ENCODE measurements around the gene ATP6V0B.

ATP6V0B gene

DNA sequence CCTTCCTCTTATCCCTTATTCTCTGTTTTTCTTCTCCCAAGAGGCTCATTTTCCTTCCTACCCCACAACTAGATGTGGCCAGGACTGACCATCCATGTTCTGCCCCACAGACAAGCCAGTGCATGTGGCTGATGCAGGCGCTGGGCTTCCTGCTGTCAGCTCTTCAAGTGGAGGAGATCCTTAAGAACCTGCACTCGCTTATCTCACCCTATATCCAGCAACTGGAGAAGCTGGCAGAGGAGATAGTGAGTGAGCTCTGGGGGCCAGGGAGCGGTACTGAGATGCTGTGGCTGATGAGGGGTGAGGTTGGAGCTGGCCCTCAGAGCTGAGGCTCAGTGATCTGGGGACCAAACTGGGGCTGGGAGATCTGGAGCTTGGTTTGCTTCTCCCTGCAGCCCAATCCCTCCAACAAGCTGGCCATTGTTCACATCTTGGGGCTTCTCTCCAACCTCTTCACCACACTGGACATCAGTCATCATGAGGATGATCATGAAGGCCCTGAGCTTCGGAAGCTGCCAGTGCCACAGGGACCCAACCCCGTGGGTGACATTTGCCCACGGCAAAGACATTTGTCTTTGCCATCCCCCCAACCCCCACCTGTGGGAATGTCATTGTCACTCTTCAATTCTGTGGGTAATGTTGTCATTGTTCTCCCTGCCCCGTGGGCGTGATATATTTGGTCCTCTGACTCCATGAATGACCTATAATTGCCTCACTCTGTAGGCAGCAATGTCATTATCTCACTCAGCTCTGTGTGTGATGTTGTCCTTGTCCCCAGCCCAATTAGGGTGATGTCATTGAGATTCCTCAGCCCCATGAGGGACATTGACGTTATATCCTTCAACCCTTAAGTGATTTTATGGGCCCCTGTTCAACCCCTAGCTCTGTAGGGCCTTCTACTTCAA is 16.2 kb upstream of the ATP6V0B start:
- Histone ChIP-seq H3K9me3 (ENCODE audit: control insufficient read depth, insufficient read depth, low read length) (no peaks in the 10 kb centered on the region), H3K4me1 (ENCODE audit: control insufficient read depth, insufficient read depth, low read length) (no peaks in the 10 kb centered on the region), H3K27me3 (ENCODE audit: control insufficient read depth, insufficient read depth, low read length) (no peaks in the 10 kb centered on the region), H3K4me3 (ENCODE audit: low read length) (no peak overlapping the region), H3K36me3 (ENCODE audit: control insufficient read depth, insufficient read depth, low read length) (0 out of 2 replicates have a peak, but pooled peaks cover 9% of the 10 kb centered on the region), H3K27ac (ENCODE audit: low read length) (no peak overlapping the region)
- no peak for DNase-seq (ENCODE audit: low read depth, low spot score)
- WGBS (ENCODE audit: insufficient coverage, insufficient read length) = no CpG with 5 or more reads among the region's 9 CpGs

DNA sequence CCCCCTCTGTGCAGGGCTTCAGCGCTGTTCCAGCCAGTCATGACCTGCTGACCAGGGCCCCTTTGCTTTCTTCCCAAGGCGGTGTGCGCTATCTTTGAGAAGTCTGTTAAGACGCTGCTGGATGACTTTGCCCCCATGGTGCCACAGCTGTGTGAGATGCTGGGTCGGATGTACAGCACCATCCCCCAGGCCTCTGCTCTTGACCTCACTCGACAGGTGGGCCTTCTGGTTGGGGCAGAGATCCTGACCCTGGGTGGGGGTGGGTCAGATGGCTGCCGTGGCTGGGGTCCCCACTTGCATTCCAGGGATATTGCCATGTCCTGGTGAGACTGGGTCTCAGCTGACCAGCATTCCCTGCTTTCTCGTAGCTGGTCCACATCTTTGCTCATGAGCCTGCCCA is 14.0 kb upstream of the ATP6V0B start:
- Histone ChIP-seq H3K4me3 (ENCODE audit: low read length) (no peak overlapping the region), H3K27me3 (ENCODE audit: control insufficient read depth, insufficient read depth, low read length) (no peaks in the 10 kb centered on the region), H3K27ac (ENCODE audit: low read length) (no peak overlapping the region), H3K4me1 (ENCODE audit: control insufficient read depth, insufficient read depth, low read length) (no peaks in the 10 kb centered on the region), H3K36me3 (ENCODE audit: control insufficient read depth, insufficient read depth, low read length) (0 out of 2 replicates have a peak, but pooled peaks cover 9% of the 10 kb centered on the region), H3K9me3 (ENCODE audit: control insufficient read depth, insufficient read depth, low read length) (no peaks in the 10 kb centered on the region)
- WGBS (ENCODE audit: insufficient coverage, insufficient read length) = no CpG with 5 or more reads among the region's 8 CpGs
- DNase-seq (ENCODE audit: low read depth, low spot score) = no peak

DNA sequence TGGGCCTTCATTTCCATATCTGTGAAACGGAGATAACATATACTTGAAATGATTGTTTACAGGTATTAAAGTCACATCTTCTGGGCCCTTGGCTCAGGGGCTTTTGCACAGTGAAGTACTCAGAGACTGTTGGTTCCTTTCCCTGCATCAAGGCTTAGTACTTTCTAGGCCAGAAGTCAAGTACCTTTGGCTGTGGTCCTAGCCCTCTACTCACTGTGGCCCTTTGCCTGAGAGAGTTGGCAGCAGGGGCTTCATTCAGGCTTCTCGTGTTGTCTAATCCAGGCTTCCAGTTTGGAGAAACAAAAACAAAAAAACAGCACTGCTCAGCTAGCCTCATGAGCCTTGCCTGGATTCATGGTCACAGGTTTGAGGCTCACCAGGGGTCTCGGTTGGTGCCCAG is 13.1 kb upstream of the ATP6V0B start:
- H3K4me1 ChIP-seq (ENCODE audit: control insufficient read depth, insufficient read depth, low read length) = no peaks in the 10 kb centered on the region
- H3K27me3 ChIP-seq (ENCODE audit: control insufficient read depth, insufficient read depth, low read length) = no peaks in the 10 kb centered on the region
- DNase-seq (ENCODE audit: low read depth, low spot score) = no peak
- WGBS (ENCODE audit: insufficient coverage, insufficient read length) = no CpG with 5 or more reads among the region's 3 CpGs
- H3K36me3 ChIP-seq (ENCODE audit: control insufficient read depth, insufficient read depth, low read length) = 0 out of 2 replicates have a peak, but pooled peaks cover 9% of the 10 kb centered on the region
- H3K27ac ChIP-seq (ENCODE audit: low read length) = no peak overlapping the region
- no peaks in the 10 kb centered on the region for H3K9me3 ChIP-seq (ENCODE audit: control insufficient read depth, insufficient read depth, low read length)
- H3K4me3 ChIP-seq (ENCODE audit: low read length) = no peak overlapping the region

DNA sequence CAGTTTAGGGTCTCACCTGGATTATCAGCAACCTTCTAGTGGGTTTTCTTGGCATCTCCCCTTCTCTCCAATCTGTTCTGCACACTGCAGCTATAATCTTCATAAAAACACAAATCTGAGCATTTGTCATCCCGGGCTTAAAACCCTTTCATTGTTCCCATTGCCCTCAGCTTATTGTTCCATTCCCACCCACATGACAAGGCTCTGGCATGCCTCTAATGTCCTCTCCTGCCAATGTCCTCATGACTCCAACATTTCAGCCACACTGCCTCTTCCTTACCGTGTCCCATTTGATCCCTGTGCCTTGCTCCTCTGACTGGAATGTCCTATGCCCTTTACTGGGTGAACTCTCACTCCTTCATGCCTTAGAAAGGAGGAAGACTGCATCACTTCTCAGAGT is 12.4 kb upstream of the ATP6V0B start:
- no CpG with 5 or more reads among the region's 2 CpGs for WGBS (ENCODE audit: insufficient coverage, insufficient read length)

DNA sequence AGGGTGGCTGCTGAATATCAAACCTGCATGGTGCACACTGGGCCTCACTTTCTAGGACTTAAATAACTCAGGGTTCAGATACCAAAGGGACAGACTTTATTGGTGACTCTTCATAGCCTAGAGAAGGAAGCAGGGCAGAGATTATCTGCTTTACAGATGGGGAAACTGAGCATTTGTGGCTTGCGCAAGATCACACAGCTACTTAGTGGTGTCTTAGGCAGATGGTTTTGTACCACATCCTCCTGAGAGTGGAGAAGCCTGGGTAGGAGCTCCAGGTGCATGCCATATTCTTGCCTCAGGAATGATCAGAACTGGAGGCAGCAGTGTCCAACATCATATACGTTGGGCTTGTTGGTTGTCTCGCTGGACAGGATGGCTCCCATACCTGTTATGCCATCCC is 11.8 kb upstream of the ATP6V0B start:
- H3K36me3 ChIP-seq (ENCODE audit: control insufficient read depth, insufficient read depth, low read length) = no peaks in the 10 kb centered on the region; the same call in 1 of the 2 replicates
- no peak for DNase-seq (ENCODE audit: low read depth, low spot score)
- H3K27me3 ChIP-seq (ENCODE audit: control insufficient read depth, insufficient read depth, low read length) = no peaks in the 10 kb centered on the region
- no CpG with 5 or more reads among the region's 3 CpGs for WGBS (ENCODE audit: insufficient coverage, insufficient read length)
- no peaks in the 10 kb centered on the region for H3K4me1 ChIP-seq (ENCODE audit: control insufficient read depth, insufficient read depth, low read length)
- H3K4me3 ChIP-seq (ENCODE audit: low read length) = no peak overlapping the region
- H3K9me3 ChIP-seq (ENCODE audit: control insufficient read depth, insufficient read depth, low read length) = no peaks in the 10 kb centered on the region
- no peak overlapping the region for H3K27ac ChIP-seq (ENCODE audit: low read length)

More for the DNA sequence above, 12.4 kb upstream of the ATP6V0B start:
- Histone ChIP-seq H3K27ac (ENCODE audit: low read length) (no peak overlapping the region), H3K4me1 (ENCODE audit: control insufficient read depth, insufficient read depth, low read length) (no peaks in the 10 kb centered on the region), H3K27me3 (ENCODE audit: control insufficient read depth, insufficient read depth, low read length) (no peaks in the 10 kb centered on the region), H3K36me3 (ENCODE audit: control insufficient read depth, insufficient read depth, low read length) (peaks cover 7% of the 10 kb centered on the region; the same call in 1 of the 2 replicates), H3K9me3 (ENCODE audit: control insufficient read depth, insufficient read depth, low read length) (no peaks in the 10 kb centered on the region), H3K4me3 (ENCODE audit: low read length) (no peak overlapping the region)
- no peak for DNase-seq (ENCODE audit: low read depth, low spot score)

DNA sequence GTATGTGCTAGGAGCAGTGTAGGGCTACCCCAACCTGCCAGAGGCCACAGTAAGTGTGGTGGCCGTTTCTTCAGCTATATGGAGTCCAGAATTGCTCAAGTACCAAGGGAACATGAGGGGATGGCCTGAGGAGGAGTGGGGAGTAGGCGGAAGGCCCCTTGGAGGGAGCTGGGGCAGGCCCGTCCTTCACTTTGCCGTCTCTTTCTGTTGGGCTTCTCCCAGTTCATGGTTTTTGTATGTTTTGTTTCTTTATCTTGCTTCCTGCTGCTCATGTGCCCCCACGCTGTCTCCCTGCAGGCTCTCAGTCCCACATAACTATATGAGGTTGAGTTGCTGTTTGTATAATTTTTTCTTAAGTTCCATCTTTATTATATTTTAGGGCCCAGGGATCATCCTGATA is 10.9 kb upstream of the ATP6V0B start:
- no CpG with 5 or more reads among the region's 5 CpGs for WGBS (ENCODE audit: insufficient coverage, insufficient read length)
- H3K36me3 ChIP-seq (ENCODE audit: control insufficient read depth, insufficient read depth, low read length) = no peaks in the 10 kb centered on the region; the same call in 1 of the 2 replicates

DNA sequence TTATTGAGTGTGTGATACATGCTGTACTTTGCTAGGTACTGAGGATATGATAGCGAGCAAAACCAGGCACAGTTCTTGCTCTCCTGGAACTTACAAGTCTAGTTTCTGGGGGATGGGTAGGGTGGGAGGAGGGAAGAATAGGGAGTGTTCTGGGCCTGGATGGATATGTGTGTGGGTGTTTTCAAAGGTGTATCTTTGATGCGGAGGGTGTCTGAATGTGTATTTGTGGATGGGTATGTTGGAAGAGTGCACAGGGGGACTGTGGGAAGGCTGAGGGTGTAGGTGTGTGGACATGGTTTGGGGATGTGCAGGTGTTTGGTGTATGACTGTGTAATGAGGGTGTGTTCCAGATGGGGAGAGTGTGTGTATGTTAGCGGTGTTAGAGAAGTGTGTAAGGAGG is 9.4 kb upstream of the ATP6V0B start:
- WGBS (ENCODE audit: insufficient coverage, insufficient read length) = 100% methylated on average over 2 of the region's 3 CpGs
- no peaks in the 10 kb centered on the region for H3K27me3 ChIP-seq (ENCODE audit: control insufficient read depth, insufficient read depth, low read length)
- H3K9me3 ChIP-seq (ENCODE audit: control insufficient read depth, insufficient read depth, low read length) = no peaks in the 10 kb centered on the region
- no peaks in the 10 kb centered on the region; the same call in 1 of the 2 replicates for H3K36me3 ChIP-seq (ENCODE audit: control insufficient read depth, insufficient read depth, low read length)
- H3K27ac ChIP-seq (ENCODE audit: low read length) = no peak overlapping the region
- DNase-seq (ENCODE audit: low read depth, low spot score) = no peak
- H3K4me1 ChIP-seq (ENCODE audit: control insufficient read depth, insufficient read depth, low read length) = no peaks in the 10 kb centered on the region
- no peak overlapping the region for H3K4me3 ChIP-seq (ENCODE audit: low read length)

More for the DNA sequence above, 10.9 kb upstream of the ATP6V0B start:
- no peaks in the 10 kb centered on the region for H3K9me3 ChIP-seq (ENCODE audit: control insufficient read depth, insufficient read depth, low read length)
- no peaks in the 10 kb centered on the region for H3K4me1 ChIP-seq (ENCODE audit: control insufficient read depth, insufficient read depth, low read length)
- no peak overlapping the region for H3K4me3 ChIP-seq (ENCODE audit: low read length)
- H3K27ac ChIP-seq (ENCODE audit: low read length) = no peak overlapping the region
- no peak for DNase-seq (ENCODE audit: low read depth, low spot score)
- H3K27me3 ChIP-seq (ENCODE audit: control insufficient read depth, insufficient read depth, low read length) = no peaks in the 10 kb centered on the region

DNA sequence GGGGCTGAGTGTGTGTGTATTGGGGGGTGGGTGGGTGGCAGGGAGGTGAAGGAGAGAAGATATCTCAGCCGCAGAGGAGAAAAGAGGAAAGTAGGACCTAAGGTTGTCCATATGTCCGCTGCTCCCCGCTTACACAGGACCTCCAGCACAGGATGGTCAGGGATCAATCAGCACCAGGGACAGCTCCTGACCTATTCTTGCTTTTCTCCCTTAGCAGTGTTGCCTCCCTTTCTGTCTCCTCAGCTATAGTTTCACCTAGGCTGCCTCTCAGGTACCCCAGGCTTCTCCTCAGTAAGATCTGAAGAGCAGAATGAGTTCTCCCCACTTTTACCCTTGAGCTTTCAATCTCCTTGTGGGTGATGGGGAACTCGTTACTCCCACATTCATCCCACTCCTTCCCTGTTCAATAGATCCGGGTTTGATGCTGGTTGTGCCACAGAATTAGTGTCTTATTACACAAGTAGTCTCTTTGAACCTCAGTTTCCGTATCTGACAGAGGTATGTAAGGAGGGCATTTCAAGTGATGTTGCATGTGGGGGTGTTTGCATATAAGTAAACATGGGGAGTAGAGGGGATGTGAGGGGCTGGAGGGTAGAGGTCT is 6.3 kb upstream of the ATP6V0B start:
- H3K9me3 ChIP-seq (ENCODE audit: control insufficient read depth, insufficient read depth, low read length) = no peaks in the 10 kb centered on the region
- H3K27ac ChIP-seq (ENCODE audit: low read length) = no peak overlapping the region
- DNase-seq (ENCODE audit: low read depth, low spot score) = no peak
- peaks cover 8% of the 10 kb centered on the region for H3K36me3 ChIP-seq (ENCODE audit: control insufficient read depth, insufficient read depth, low read length)
- WGBS (ENCODE audit: insufficient coverage, insufficient read length) = no CpG with 5 or more reads among the region's 6 CpGs
- no peaks in the 10 kb centered on the region for H3K27me3 ChIP-seq (ENCODE audit: control insufficient read depth, insufficient read depth, low read length)
- H3K4me1 ChIP-seq (ENCODE audit: control insufficient read depth, insufficient read depth, low read length) = 0 out of 2 replicates have a peak, but pooled peaks cover 1% of the 10 kb centered on the region
- no peak overlapping the region for H3K4me3 ChIP-seq (ENCODE audit: low read length)

DNA sequence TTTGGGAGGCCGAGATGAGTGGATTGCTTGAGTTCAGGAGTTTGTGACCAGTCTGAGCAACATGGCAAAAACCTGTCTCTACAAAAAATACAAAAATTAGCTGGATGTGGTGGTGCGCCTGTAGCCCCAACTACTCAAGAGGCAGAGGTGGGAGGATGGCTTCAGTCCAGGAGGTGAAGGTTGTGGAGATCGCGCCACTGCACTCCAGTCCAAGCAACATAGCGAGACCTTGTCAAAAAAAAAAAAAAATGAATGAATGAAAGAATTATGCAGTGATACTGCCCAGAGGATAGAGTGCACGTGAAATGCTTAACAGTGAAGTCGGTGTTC is 5.4 kb upstream of the ATP6V0B start:
- H3K4me1 ChIP-seq (ENCODE audit: control insufficient read depth, insufficient read depth, low read length) = 0 out of 2 replicates have a peak, but pooled peaks cover 1% of the 10 kb centered on the region
- H3K4me3 ChIP-seq (ENCODE audit: low read length) = no peak overlapping the region
- H3K9me3 ChIP-seq (ENCODE audit: control insufficient read depth, insufficient read depth, low read length) = no peaks in the 10 kb centered on the region
- peaks cover 8% of the 10 kb centered on the region for H3K36me3 ChIP-seq (ENCODE audit: control insufficient read depth, insufficient read depth, low read length)
- no peaks in the 10 kb centered on the region for H3K27me3 ChIP-seq (ENCODE audit: control insufficient read depth, insufficient read depth, low read length)
- H3K27ac ChIP-seq (ENCODE audit: low read length) = no peak overlapping the region
- no peak for DNase-seq (ENCODE audit: low read depth, low spot score)
- WGBS (ENCODE audit: insufficient coverage, insufficient read length) = no CpG with 5 or more reads among the region's 7 CpGs

DNA sequence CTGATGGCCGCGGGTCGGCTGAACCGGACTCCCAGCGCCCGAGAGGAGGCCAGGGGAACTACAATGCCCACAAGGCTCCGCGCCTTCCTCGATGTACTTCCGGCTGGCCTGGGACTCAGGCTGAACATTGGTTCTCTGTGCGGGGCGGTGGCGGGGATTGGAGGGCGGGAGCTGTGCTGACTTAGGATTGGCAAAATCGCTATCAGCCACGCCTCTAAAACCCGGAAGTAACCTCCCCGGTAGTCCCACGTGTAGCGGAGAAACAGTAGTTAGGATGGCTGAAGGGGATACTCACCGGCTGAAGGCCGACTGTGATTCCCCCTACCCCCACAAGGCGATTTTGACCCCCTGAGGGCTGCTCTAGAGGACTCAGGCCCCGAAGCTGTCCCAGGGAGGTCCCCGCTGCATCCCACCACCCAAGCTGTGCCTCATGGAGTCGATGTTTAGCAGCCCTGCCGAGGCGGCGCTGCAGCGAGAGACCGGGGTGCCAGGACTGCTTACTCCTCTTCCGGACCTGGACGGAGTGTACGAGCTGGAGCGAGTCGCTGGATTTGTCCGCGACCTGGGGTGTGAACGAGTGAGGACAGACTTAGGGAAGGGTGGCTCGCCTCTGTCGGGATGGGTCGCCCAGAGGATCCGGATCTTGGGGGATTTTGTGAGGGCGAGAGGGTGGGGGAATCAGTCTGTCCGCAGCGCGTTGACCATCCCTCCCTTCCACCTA is 4.9 kb upstream of the ATP6V0B start, which contains the start of gene DPH2:
Gene DPH2, plus strand, starts transcription at position 265 of the 721 bp plus-strand sequence. Its CDS starts 166 bp downstream, at position 431.
- 0 out of 2 replicates have a peak, but pooled peaks cover 1% of the 10 kb centered on the region for H3K4me1 ChIP-seq (ENCODE audit: control insufficient read depth, insufficient read depth, low read length)
- no peaks in the 10 kb centered on the region for H3K27me3 ChIP-seq (ENCODE audit: control insufficient read depth, insufficient read depth, low read length)
- DNase-seq (ENCODE audit: low read depth, low spot score) = peak; percentile 98
- no peaks in the 10 kb centered on the region for H3K9me3 ChIP-seq (ENCODE audit: control insufficient read depth, insufficient read depth, low read length)
- H3K4me3 ChIP-seq (ENCODE audit: low read length) = peak within 1 kb of the TSS; percentile 96
- peaks cover 8% of the 10 kb centered on the region for H3K36me3 ChIP-seq (ENCODE audit: control insufficient read depth, insufficient read depth, low read length)
- WGBS (ENCODE audit: insufficient coverage, insufficient read length) = no CpG with 5 or more reads among the region's 47 CpGs
- no peak within 1 kb of the TSS for H3K27ac ChIP-seq (ENCODE audit: low read length)

Measured in iPS DF 6.9 (cell line).